Neural crest cell (in vitro differentiated cells): ENCODE data around the gene RBM42. TPM values are rescaled to one million over a fixed set of nuclear protein-coding genes. Genes with fewer than 3 reads are reported as not detected.
A peak's percentile ranks its signal among the peaks of the same experiment; 100 is the strongest.

Experiments used
- DNase-seq: peaks from one replicate; pipeline ENCODE4 v3.0.0; 2021; ENCODE audit warnings: low read depth, mixed read lengths, low spot score
- H3K27ac Mint-ChIP-seq: one replicate; pipeline ENCODE4 v1.8.0; 2021; ENCODE audit warnings: mild to moderate bottlenecking, mixed read lengths; ENCODE audit not compliant: unreplicated experiment
- H3K27me3 Mint-ChIP-seq: 2 replicates; pipeline ENCODE4 v1.8.0; 2021; ENCODE audit warnings: low read depth, mild to moderate bottlenecking, mixed read lengths
- H3K36me3 Mint-ChIP-seq: 2 replicates; pipeline ENCODE4 v1.8.0; 2021; ENCODE audit warnings: low read depth, mild to moderate bottlenecking, mixed read lengths
- H3K4me1 Mint-ChIP-seq: 2 replicates; pipeline ENCODE4 v1.8.0; 2021; ENCODE audit warnings: mixed read lengths
- H3K4me3 Mint-ChIP-seq: one replicate; pipeline ENCODE4 v1.8.0; 2021; ENCODE audit warnings: mild to moderate bottlenecking, mixed read lengths
- H3K9me3 Mint-ChIP-seq: 2 replicates; pipeline ENCODE4 v1.8.0; 2021; ENCODE audit warnings: mixed read lengths
- total RNA-seq: library from RNA; stranded (reverse); gene quantifications from 2 replicates; pipeline ENCODE4 v1.2.1, GENCODE V29; 2021
- TF ChIP-seq, protein P1 (sequence below): fragments of 200-600 bp; sonication (generic); conservative IDR thresholded peaks from 2 replicates; pipeline ENCODE4 v1.5.0; 2021; ENCODE audit warnings: antibody characterized with exemption, mild to moderate bottlenecking

RBM42 gene
- total RNA-seq, 1 donor from 2014 or later = 88.1 TPM

DNA sequence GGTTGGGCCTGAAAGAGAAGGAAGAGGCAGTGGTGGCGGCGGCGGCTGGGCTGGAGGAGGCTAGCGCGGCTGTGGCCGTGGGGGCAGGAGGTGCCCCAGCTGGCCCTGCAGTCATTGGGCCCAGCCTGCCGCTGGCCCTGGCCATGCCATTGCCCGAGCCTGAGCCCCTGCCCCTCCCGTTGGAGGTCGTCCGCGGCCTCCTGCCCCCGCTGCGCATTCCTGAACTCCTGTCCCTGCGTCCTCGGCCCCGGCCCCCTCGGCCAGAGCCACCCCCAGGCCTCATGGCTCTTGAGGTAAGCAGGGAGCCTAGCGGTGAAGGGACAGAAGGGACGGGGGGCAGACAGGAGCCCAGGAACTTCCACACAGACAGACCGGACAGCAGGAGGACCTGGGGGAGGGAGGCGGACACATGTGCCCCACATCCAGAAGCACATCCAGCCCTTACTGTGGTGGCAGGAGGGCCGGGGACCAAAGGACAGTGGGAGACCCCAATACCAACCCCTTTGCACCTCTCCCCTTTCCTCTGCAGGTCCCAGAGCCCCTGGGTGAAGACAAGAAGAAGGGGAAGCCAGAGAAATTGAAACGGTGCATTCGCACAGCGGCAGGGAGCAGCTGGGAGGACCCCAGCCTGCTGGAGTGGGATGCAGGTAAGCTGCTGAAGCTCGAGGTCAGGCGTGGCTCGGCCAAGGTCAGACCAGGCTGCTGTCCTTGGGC lies 5.0 kb downstream of the RBM42 start:
- H3K9me3 Mint-ChIP-seq = no peaks in the 10 kb centered on the region
- H3K36me3 Mint-ChIP-seq = peaks cover 7% of the 10 kb centered on the region
- H3K4me1 Mint-ChIP-seq = peaks cover 5% of the 10 kb centered on the region
- H3K27ac Mint-ChIP-seq = no peak overlapping the region
- TF ChIP-seq, protein P1, sequence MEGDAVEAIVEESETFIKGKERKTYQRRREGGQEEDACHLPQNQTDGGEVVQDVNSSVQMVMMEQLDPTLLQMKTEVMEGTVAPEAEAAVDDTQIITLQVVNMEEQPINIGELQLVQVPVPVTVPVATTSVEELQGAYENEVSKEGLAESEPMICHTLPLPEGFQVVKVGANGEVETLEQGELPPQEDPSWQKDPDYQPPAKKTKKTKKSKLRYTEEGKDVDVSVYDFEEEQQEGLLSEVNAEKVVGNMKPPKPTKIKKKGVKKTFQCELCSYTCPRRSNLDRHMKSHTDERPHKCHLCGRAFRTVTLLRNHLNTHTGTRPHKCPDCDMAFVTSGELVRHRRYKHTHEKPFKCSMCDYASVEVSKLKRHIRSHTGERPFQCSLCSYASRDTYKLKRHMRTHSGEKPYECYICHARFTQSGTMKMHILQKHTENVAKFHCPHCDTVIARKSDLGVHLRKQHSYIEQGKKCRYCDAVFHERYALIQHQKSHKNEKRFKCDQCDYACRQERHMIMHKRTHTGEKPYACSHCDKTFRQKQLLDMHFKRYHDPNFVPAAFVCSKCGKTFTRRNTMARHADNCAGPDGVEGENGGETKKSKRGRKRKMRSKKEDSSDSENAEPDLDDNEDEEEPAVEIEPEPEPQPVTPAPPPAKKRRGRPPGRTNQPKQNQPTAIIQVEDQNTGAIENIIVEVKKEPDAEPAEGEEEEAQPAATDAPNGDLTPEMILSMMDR = no peak
- DNase-seq = no peak
- no peak overlapping the region for H3K4me3 Mint-ChIP-seq
- no peaks in the 10 kb centered on the region for H3K27me3 Mint-ChIP-seq

DNA sequence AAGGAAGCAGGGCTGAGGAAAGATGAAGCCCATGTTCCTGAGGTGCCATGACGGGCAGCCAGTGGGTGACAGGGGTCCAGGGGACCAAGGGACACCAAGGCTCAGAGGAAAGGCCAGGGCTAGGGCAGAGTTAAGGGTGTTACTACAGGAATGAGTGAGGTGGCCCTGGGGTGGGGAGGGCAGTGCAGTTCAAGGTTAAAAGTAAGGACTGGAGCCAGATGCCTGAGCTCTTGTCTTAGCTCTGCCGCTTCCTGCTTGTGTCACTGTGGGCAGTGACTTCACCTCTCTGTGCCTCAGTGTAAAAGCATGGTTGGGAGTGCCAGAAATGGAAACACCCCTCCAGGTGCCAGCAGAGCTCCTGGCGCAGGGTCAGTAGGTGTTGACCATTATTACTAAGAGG lies 7.8 kb downstream of the RBM42 start:
- Mint-ChIP-seq H3K27ac (no peak overlapping the region), H3K27me3 (peaks cover 2% of the 10 kb centered on the region)

DNA sequence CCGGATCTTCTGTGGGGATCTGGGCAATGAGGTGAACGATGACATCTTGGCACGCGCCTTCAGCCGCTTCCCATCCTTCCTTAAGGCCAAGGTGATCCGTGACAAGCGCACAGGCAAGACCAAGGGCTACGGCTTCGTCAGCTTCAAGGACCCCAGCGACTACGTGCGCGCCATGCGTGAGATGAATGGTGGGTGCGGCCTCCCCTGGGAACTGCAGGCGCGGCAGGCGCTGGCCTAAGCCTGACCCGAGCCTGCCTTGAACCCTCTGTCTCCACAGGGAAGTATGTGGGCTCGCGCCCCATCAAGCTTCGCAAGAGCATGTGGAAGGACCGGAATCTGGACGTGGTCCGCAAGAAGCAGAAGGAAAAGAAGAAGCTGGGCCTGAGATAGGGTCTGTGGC lies 8.3 kb downstream of the RBM42 start:
- Mint-ChIP-seq H3K36me3 (peaks cover 4% of the 10 kb centered on the region), H3K4me1 (peaks cover 12% of the 10 kb centered on the region), H3K4me3 (no peak overlapping the region), H3K27ac (no peak overlapping the region), H3K27me3 (peaks cover 2% of the 10 kb centered on the region), H3K9me3 (no peaks in the 10 kb centered on the region)
- TF ChIP-seq, protein P1 = no peak
- no peak for DNase-seq

More for the DNA sequence above, 7.8 kb downstream of the RBM42 start:
- H3K4me3 Mint-ChIP-seq = no peak overlapping the region
- H3K36me3 Mint-ChIP-seq = peaks cover 4% of the 10 kb centered on the region
- TF ChIP-seq, protein P1 = no peak
- DNase-seq = no peak
- no peaks in the 10 kb centered on the region for H3K9me3 Mint-ChIP-seq
- H3K4me1 Mint-ChIP-seq = peaks cover 12% of the 10 kb centered on the region

DNA sequence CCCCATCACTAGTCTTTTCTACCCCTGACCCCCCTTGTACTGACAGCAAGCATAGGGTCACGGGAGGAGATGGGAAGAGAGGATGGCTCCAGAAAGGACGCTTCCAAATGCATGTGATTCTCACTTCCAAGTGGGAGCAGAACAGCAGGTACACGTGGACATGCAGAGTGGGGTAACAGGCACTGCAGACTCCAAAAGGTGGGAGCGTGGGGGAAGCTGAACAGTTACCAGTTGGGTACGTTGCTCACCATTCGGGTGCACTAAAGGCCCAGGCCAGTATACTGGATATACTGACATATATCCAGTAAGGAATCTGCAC lies 10.4 kb downstream of the RBM42 start:
- peak overlapping the region; percentile 31 for H3K4me3 Mint-ChIP-seq
- H3K36me3 Mint-ChIP-seq = peaks cover 4% of the 10 kb centered on the region
- H3K9me3 Mint-ChIP-seq = no peaks in the 10 kb centered on the region
- peaks cover 15% of the 10 kb centered on the region for H3K4me1 Mint-ChIP-seq
- TF ChIP-seq, protein P1 = no peak
- DNase-seq = no peak
- H3K27me3 Mint-ChIP-seq = peaks cover 2% of the 10 kb centered on the region
- H3K27ac Mint-ChIP-seq = peak overlapping the region; percentile 43

DNA sequence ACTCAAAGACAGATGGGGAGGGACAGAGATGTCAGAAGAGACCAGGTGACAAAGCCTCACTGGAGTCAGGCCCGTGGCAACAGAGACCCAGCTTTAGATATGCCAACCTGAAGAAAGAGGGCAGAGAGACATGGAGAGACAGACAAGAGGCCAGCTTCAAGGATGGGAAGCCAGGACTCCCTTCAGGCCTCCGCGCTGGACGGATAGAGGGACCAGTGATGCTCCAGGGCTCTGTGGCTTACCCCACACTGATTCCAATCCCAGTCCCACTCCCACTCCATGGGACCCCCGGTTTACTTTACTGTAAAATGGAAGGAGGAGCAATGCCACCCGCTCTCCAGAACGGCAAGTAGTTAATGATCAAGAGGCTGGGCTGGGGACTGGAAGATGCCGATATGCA lies 11.0 kb downstream of the RBM42 start:
- no peaks in the 10 kb centered on the region for H3K9me3 Mint-ChIP-seq
- peaks cover 2% of the 10 kb centered on the region for H3K27me3 Mint-ChIP-seq
- peaks cover 21% of the 10 kb centered on the region for H3K4me1 Mint-ChIP-seq
- no peak overlapping the region for H3K27ac Mint-ChIP-seq
- H3K36me3 Mint-ChIP-seq = peaks cover 4% of the 10 kb centered on the region
- no peak for DNase-seq
- peak overlapping the region; percentile 31 for H3K4me3 Mint-ChIP-seq
- TF ChIP-seq, protein P1 = no peak
